Globus pallidus (tissue), 1 donor: Measurements from ENCODE around the gene HSD17B12.

Source experiments
- DNase-seq: peaks from one replicate; pipeline ENCODE4 v3.0.0-alpha.2; 2015; ENCODE audit warnings: low spot score

HSD17B12 gene

GRCh38 chr11:43806976-43807375 lies 126.4 kb downstream of the HSD17B12 start:
- no peak for DNase-seq

- peak; percentile 18 for DNase-seq
These were observed 130.5 kb downstream of the HSD17B12 start for GRCh38 chr11:43810929-43811596.

GRCh38 chr11:43812471-43812870 lies 131.9 kb downstream of the HSD17B12 start:
- DNase-seq = no peak

GRCh38 chr11:43818220-43818619 lies 137.7 kb downstream of the HSD17B12 start:
- DNase-seq = no peak

- no peak for DNase-seq
These were observed 139.4 kb downstream of the HSD17B12 start for GRCh38 chr11:43819926-43820325.

- DNase-seq = no peak
These were observed 142.8 kb downstream of the HSD17B12 start for GRCh38 chr11:43823316-43823715.

GRCh38 chr11:43823851-43824250 lies 143.3 kb downstream of the HSD17B12 start:
- no peak for DNase-seq

GRCh38 chr11:43825217-43825816 lies 144.8 kb downstream of the HSD17B12 start:
- no peak for DNase-seq

GRCh38 chr11:43830928-43831440 lies 150.4 kb downstream of the HSD17B12 start:
- DNase-seq = no peak

GRCh38 chr11:43832536-43832935 lies 152.0 kb downstream of the HSD17B12 start:
- no peak for DNase-seq

GRCh38 chr11:43833657-43834073 lies 153.1 kb downstream of the HSD17B12 start:
- no peak for DNase-seq

GRCh38 chr11:43834286-43834685 lies 153.7 kb downstream of the HSD17B12 start:
- DNase-seq = no peak

- no peak for DNase-seq
These were observed 154.6 kb downstream of the HSD17B12 start for GRCh38 chr11:43835104-43835503.

GRCh38 chr11:43837879-43838278 lies 157.3 kb downstream of the HSD17B12 start:
- no peak for DNase-seq

GRCh38 chr11:43842021-43842420 lies 161.5 kb downstream of the HSD17B12 start:
- DNase-seq = no peak

GRCh38 chr11:43845816-43846215 lies 165.3 kb downstream of the HSD17B12 start:
- DNase-seq = no peak

- DNase-seq = peak; percentile 47
These were observed 171.6 kb downstream of the HSD17B12 start for GRCh38 chr11:43852057-43852636.

GRCh38 chr11:43853781-43854180 lies 173.2 kb downstream of the HSD17B12 start:
- DNase-seq = no peak

- no peak for DNase-seq
These were observed 176.5 kb downstream of the HSD17B12 start for GRCh38 chr11:43856993-43857392.

GRCh38 chr11:43861141-43861540 lies 180.6 kb downstream of the HSD17B12 start:
- no peak for DNase-seq

- DNase-seq = no peak
These were observed 186.0 kb downstream of the HSD17B12 start for GRCh38 chr11:43866520-43866919.

- no peak for DNase-seq
These were observed 186.4 kb downstream of the HSD17B12 start for GRCh38 chr11:43866969-43867368.

- no peak for DNase-seq
These were observed 188.5 kb downstream of the HSD17B12 start for GRCh38 chr11:43868852-43869567.
